Stimulated activated CD4-positive, alpha-beta T cell treated with anti-CD3 and anti-CD28 coated beads, Interleukin-4, amount 100 ng/mL, for 48 hours (primary cell): ENCODE data around the gene ENTHD1.
"Not testable (repeated sequence)": the region's sequence is repeated elsewhere in the genome, so short reads cannot be mapped to it uniquely, and the experiment has no call there.

ENCODE experiments used
- DNase-seq, 2 donors: peaks; one replicate each; pipeline ENCODE4 v3.0.0-alpha.2; 2020; ENCODE audit warnings: low read depth in 2 of 2

Gene ENTHD1

DNA sequence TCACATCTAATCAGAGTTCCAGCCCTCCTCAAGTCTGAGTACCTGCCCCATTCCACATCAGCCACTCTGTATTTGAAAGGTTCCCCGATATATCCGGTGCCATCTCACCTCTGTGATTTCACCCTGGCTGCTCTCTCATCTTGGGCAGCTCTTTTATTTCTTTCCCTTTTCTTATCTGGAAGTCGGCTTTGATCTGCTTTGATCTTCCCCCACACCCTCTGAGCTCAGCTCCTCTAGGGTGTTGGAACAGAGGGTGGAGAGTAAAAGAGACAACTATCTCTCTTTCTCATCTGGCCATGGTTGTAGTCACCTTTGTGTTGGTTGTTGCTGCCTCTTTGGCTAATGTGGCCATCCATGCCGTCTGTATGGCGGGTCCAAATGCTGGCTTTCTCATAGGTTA, 108.3 kb downstream of the ENTHD1 start:
- no peak for DNase-seq

DNA sequence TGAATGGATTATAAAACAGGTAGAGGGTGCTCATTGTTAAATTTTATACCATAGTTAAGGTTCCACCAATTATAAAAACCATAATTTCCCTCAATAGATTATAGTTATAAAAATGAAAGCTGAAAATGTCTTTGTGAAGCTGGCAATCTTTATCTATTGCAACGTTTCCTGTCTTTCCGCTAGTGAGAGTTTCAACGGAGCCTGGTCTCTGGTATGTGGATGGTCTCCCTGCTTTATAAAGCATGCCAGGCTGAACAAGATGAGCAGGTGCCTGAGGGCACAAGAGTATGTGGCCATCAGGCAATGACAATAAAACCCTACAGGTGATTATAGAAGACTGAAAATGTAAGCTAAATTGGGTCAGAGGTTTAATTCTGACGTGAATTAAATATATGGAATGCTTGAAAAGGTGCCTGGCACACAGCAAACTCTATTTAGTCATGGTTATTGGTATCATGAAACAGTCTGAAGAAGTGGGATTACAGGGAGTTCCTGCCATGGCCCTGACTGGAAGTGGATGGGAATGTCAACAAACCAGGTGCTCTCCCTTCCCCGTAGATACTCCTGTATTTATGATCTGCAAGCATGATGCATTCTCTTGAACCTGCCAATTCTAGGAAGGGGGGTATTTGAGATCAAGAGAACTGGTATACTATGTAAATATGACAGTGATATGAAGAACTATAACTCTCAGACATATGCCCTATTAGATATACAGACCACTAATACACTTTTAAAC, 115.7 kb downstream of the ENTHD1 start:
- no peak for DNase-seq

- DNase-seq = no peak
These were observed 117.1 kb downstream of the ENTHD1 start for GRCh38 chr22:39776295-39777009.

DNA sequence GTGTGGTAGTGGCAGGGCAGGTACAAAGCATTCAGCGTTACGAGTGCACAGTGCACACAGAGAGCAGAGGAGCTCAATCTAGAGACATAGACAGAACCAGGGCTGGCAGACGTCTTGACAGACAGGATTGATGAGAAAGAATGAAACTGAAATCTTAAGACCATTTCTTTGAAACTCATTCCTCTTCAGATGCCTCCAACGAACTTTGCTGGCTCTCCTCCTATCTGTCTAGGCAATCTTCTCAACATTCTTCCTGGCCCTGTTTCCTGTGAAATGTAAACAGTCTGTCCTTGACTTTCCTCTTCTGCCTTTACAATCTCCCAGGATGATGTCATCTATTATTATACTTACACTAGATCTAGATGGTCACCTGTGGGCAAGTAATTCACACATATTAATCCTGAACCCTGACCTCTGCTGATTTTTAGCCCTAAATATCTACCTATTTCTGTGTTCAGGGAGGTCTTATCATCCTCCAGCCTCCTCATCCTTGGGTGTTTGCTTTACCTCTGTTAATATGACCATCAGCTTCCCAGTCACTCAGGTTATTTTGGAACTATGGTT, 119.5 kb downstream of the ENTHD1 start:
- peak; percentile 5 to 17 for DNase-seq

GRCh38 chr22:39773503-39773902, 120.1 kb downstream of the ENTHD1 start:
- DNase-seq = no peak

DNA sequence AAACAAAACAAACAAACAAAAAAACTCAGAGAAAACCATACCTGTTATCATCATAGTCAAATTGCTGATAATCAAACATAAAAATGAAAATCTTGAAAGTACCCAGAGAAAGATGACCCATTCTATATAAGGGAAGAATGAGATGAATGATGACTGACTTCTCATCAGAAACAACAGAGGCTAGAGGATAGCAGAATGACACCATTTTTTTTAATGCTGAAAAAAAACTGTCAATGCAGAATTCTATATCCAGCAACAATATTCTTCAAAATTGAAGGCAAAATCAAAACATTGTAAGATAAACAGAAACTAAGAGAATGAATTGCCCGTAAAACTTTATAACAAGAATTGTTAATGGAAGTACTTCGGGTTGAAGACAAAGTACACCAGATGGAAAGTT, 122.1 kb downstream of the ENTHD1 start:
- DNase-seq = no peak

GRCh38 chr22:39765661-39766060, 127.9 kb downstream of the ENTHD1 start:
- no peak for DNase-seq

DNA sequence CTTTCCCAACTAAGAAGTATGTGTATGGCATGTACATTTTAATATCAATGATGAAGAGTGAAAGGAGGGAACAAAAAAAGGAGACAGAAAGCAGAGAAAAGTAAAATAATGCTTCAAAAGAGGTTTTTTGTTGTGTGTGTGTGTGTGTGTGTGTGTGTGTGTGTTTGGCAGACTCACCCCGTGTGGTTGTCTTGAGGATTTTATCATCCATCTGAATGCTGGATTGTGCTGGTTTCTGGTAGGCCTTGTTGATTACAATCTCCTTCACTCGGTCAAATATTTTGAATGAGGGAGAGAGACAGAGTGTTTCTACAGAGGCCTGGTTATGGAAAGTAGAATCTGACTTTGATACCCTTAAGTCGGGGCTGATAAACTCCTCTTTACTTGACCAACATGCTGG, 128.5 kb downstream of the ENTHD1 start:
- no peak for DNase-seq

DNA sequence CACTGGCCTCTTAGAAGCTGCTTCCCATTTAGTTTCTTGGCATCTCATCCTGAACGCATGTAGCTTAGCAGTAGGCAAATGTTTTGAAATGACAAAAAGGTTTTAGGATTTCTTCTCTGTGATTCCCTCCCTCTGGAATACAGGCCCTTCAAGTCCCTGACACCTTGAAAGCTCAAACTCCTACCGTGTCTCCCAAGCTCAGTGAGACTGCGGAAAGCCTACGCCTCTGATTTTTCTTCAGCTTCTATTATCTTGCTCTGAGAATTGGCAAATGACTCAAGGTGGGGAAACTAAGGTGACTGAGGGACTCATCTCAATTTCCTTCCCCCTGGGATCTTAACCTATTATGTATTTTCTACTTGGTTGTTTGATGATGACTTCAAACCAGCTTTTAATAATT, 130.3 kb downstream of the ENTHD1 start:
- DNase-seq = no peak

DNA sequence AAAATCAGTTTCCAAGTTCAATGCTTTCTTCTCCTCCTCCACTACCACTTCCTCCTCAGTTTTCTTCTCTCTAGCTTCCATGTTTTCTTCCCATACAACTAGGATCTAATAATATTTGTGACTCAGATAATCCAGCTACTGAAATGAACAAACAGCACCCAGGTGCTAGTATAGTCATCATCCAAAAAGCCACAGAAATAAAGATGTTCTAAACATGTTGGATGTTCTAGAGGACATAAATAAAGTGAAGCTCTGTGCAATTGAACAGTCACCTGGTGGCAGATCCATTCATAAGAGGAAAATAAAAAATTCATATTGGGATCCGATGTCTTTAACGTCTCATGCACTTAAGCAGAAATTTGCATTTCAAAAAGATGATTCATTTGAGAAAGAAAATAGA, 142.8 kb downstream of the ENTHD1 start:
- no peak for DNase-seq

DNA sequence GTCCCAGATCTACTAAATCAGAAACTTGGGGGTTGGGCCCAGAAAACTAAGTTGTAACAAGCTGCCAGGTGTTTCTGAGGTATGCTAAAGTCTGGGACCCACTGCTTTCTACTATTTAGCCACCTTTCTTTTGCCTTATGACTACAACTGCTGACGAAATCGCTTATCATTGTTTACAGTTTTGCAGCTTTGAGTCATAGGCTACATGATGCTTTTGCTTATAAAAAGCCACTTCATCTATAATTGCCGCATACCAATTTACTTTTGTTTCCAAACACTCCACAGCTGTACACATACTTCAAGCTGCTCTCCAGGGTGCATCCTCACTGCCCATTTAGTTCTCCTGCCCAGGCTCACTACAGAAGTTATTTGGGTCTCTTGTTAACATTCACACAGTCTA, 144.7 kb downstream of the ENTHD1 start:
- no peak for DNase-seq

DNA sequence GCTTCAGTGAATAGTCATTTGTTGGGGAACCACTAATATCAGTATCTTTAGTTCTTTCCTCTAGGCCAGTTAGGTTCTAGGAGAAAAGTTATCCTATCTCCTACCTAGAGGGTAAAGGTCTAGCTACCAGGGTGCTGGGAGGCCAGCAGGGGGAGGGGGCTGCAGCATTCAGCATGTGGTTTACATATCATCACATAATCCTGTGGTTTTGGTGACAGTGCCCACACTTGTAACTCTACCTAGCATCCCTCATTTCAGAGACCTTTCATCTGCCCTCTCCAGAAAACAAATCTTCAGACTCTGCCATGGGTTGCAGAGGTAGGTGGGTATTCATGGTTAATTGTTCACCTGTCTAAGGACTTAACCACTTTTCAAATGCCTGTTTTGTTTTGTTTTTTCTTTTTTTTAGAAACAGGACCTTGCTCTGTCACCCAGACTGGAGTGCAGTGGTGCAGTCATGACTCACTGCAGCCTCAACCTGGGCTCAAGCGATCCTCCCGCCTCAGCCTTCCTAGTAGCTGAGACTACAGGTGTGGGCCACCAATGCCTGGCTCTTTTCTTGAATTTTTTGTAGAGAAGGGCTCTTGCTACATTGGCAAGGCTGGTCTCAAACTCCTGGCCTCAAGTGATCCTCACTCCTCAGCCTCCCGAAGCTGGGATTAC, 146.8 kb downstream of the ENTHD1 start:
- DNase-seq = no peak

DNA sequence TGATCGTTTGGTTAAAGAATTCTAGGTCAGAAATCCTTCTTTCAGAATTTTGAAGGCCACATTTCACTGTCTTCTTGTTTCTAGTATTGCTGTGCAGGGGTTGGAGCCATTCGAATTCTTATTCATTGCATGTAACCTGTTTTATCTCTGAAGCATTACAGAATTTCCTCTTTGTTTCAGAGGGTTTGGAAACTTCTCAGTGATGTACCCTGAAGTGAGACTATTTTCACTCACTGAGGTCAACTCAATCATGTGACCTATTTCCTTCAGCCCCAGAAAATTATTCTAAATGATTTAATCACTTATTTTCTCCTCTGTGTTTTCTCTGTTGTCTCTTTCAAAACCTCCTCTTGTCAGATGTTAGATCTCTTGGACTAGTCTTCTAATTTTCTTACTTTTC, 147.8 kb downstream of the ENTHD1 start:
- no peak for DNase-seq

DNA sequence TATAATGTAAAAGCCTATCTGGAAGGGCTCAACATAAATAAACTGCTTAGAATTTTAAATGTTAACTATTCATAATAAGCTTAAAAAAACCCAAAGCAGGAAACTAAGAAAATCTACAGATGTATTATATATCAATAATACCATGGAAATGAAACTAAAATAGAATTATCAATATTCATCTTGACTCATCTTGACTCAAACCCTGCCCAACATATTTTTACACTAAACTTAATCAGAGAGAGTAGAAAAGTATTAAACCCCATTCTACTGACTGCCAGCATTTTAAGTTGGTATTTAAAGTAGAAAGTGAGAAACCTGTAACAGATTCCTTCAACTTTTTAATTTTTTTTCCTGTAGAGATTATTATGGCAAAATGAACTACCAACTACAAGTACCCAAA, 149.2 kb downstream of the ENTHD1 start:
- no peak for DNase-seq

DNA sequence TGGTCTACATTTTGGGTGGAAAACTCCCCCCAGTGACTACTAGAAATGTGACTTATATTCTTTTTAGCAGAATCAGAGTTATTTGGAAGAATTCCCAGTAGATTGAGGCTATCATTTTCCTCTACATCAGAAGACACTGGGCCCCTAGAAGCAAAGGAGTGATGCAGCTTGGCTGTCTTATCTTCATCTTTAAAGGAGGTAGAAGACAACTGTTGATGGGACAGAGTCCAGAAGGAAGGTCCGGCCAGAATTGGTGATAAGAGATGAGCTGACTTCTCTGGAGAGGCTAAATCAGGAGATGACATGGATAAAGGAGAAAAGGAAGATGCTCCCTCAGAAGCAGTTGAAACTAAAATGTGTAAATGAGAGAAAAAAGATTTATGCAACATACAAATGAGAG, 149.6 kb downstream of the ENTHD1 start:
- DNase-seq = no peak

- no peak for DNase-seq
These were observed 154.1 kb downstream of the ENTHD1 start for GRCh38 chr22:39739338-39740027.

GRCh38 chr22:39738746-39739145, 154.8 kb downstream of the ENTHD1 start:
- DNase-seq = no peak

DNA sequence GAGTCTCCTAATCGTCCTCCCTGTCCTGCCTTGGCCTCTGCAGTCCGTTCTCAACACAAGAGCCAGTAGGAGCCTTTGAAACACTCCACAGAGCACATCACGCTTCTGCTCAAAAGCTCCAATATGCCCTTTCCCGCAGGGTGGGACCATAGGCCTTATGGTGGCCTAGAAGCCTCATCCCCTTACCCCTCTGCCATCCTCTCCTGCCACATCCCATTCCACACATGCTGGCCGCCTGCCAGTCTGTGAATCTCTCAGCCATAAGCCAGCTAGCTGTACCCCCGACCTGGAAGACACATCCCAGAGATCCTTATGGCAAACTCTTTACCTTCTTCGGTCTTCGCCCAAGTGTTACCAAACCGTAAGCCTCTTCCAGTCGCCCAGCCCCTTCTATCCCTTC, 157.8 kb downstream of the ENTHD1 start:
- DNase-seq = no peak

DNA sequence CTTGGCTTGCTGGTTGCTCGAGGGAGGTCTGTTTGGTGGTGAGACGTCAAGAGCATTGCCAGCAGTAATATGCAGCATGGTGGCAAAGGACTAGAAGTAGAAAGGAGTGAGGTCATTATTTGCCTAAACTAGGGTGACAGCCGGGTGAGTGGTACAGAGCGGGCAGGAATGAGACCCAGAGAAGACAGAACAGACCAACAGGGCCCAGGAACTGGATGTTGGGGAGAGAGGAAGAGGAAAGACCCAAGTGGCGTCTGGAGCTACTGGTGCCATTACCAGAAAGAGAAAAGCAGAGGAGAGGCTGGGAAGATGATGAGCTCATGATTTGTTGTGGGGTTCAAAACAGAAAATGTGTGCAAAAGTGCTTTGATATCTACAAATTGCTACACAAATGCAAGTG, 158.7 kb downstream of the ENTHD1 start:
- DNase-seq = no peak

DNA sequence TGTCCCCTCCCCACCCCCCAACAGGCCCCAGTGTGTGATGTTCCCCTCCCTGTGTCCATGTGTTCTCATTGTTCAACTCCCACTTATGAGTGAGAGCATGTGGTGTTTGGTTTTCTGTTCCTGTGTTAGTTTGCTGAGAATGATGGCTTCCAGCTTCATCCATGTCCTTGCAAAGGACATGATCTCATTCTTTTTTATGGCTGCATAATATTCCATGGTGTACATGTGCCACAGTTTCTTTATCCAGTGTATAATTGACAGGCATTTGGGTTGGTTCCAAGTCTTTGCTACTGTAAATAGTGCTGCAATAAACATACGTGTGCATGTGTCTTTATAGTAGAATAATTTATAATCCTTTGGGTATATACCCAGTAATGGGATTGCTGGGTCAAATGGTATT, 159.5 kb downstream of the ENTHD1 start:
- not testable (repeated sequence) for DNase-seq

- DNase-seq = no peak
These were observed 160.4 kb downstream of the ENTHD1 start for GRCh38 chr22:39733191-39733590.

DNA sequence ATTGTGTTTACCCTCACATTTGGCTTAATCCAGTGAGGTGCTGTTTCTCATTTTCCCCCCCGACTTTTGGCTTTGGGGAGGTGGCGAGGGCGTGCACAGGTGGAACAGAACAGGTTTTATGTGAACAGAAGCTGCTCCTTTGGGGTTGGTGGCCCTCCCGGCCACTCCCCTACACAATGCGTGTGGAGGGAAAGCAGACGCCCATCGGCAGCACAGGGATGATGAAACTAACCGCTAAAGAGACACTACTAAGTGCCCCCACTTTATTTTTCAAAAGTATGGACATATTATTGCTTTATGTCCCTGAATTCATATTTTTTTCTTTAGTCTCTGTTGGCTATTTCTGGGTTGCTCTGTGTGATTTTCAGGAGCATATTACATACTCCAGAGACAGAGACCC, 160.9 kb downstream of the ENTHD1 start:
- no peak for DNase-seq
